ENCODE results near the gene WFIKKN1.

Gene WFIKKN1

GRCh38 chr16:671353-672131 is 40.8 kb downstream of the WFIKKN1 start:
- in situ Hi-C loops (cut with MboI; ENCODE audit: low sequenced_read_pairs), result no loop called here

- in situ Hi-C loops (cut with MboI; ENCODE audit: low sequenced_read_pairs), result no loop called here
Observed at GRCh38 chr16:672371-672770, 41.6 kb downstream of the WFIKKN1 start.

- in situ Hi-C loops (cut with MboI; ENCODE audit: low sequenced_read_pairs), result no loop called here
Observed at GRCh38 chr16:672851-673250, 42.1 kb downstream of the WFIKKN1 start.

GRCh38 chr16:673399-673991 is 42.7 kb downstream of the WFIKKN1 start:
- in situ Hi-C loops (cut with MboI; ENCODE audit: low sequenced_read_pairs), result no loop called here

GRCh38 chr16:674214-674881 is 43.6 kb downstream of the WFIKKN1 start:
- in situ Hi-C loops (cut with MboI; ENCODE audit: low sequenced_read_pairs), result no loop called here

- in situ Hi-C loops (cut with MboI; ENCODE audit: low sequenced_read_pairs), result no loop called here
Observed at GRCh38 chr16:674968-675883, 44.4 kb downstream of the WFIKKN1 start, which contains the start of gene RHBDL1. Gene RHBDL1, plus strand, starts transcription at chr16:675671. Its CDS starts 120 bp downstream, at chr16:675791.

- in situ Hi-C loops (cut with MboI; ENCODE audit: low sequenced_read_pairs), result no loop called here
Observed at GRCh38 chr16:675884-676564, 45.2 kb downstream of the WFIKKN1 start.

GRCh38 chr16:676565-676902 is 45.7 kb downstream of the WFIKKN1 start:
- in situ Hi-C loops (cut with MboI; ENCODE audit: low sequenced_read_pairs), result no loop called here

GRCh38 chr16:676913-677312 is 46.1 kb downstream of the WFIKKN1 start:
- in situ Hi-C loops (cut with MboI; ENCODE audit: low sequenced_read_pairs), result no loop called here

- in situ Hi-C loops (cut with MboI; ENCODE audit: low sequenced_read_pairs), result no loop called here
Observed at GRCh38 chr16:677316-678190, 46.8 kb downstream of the WFIKKN1 start.

- in situ Hi-C loops (cut with MboI; ENCODE audit: low sequenced_read_pairs), result no loop called here
Observed at GRCh38 chr16:678209-678857, 47.5 kb downstream of the WFIKKN1 start.

- in situ Hi-C loops (cut with MboI; ENCODE audit: low sequenced_read_pairs), result no loop called here
Observed at GRCh38 chr16:678858-679813, 48.4 kb downstream of the WFIKKN1 start.

GRCh38 chr16:679814-680624 is 49.2 kb downstream of the WFIKKN1 start, which contains the start of gene STUB1:
Gene STUB1, plus strand, starts transcription at chr16:680410. Its CDS starts 116 bp downstream, at chr16:680526.
- in situ Hi-C loops (cut with MboI; ENCODE audit: low sequenced_read_pairs), result no loop called here

GRCh38 chr16:680625-680945 is 49.8 kb downstream of the WFIKKN1 start:
- in situ Hi-C loops (cut with MboI; ENCODE audit: low sequenced_read_pairs), result no loop called here

- in situ Hi-C loops (cut with MboI; ENCODE audit: low sequenced_read_pairs), result no loop called here
Observed at GRCh38 chr16:680967-681745, 50.4 kb downstream of the WFIKKN1 start.

GRCh38 chr16:681746-682427 is 51.1 kb downstream of the WFIKKN1 start:
- in situ Hi-C loops (cut with MboI; ENCODE audit: low sequenced_read_pairs), result no loop called here

Data from HL-60/S4 treated with retinoic acid at 250 ng/mL for 4 days and 3 days (cell line).